Endothelial cell of umbilical vein (primary cell): Measurements from ENCODE around the gene ITSN1. TPM values are rescaled to one million over a fixed set of nuclear protein-coding genes. Genes with fewer than 3 reads are reported as not detected.

Source experiments
- BruUV-seq: library from RNA; stranded (reverse); fragments of 400-500 nt; replicated peaks from 2 replicates; lab custom pipeline; 2021; lab: Mats Ljungman, UMichigan
- CTCF ChIA-PET: fragments of 300-600, 350-600 bp; sonication (Branson Sonifier 250); formaldehyde crosslinking; loops from one replicate; lab custom pipeline; 2021; ENCODE audit warnings: antibody characterized with exemption, inconsistent platforms; lab: Charles Lee
- POLR2A ChIA-PET: fragments of 300-600, 350-600 bp; sonication (Branson Sonifier 250); formaldehyde crosslinking; loops from one replicate; lab custom pipeline; 2021; ENCODE audit warnings: antibody characterized with exemption, inconsistent platforms; lab: Charles Lee
- DNase-seq: peaks from one replicate; pipeline ENCODE4 v3.0.0-alpha.2; 2011; ENCODE audit warnings: low read depth, low spot score
- FAIRE-seq: peaks from 2 replicates; lab custom pipeline; 2011; peaks lifted over from hg19 to GRCh38; lab: Jason Lieb, UNC
- H2AFZ ChIP-seq: 2 replicates; pipeline ENCODE4 v1.6.0; 2012; ENCODE audit warnings: low read depth, low read length, control low read depth, inconsistent platforms
- H3K27ac ChIP-seq: 2 replicates; pipeline ENCODE4 v1.5.1; 2011; ENCODE audit warnings: low read depth, mild to moderate bottlenecking, control low read depth, low read length, moderate library complexity; ENCODE audit not compliant: insufficient read depth
- H3K27me3 ChIP-seq, 2 experiments: 2 replicates each; pipeline versions ENCODE4 v1.6.0 to v1.6.1; 2011; ENCODE audit warnings: low read length in 2 of 2, mixed read lengths in 1 of 2; ENCODE audit not compliant: control insufficient read depth in 2 of 2, insufficient read depth in 2 of 2
- H3K36me3 ChIP-seq, 2 experiments: 2 replicates in 1 of 2; 3 replicates in 1 of 2; pipeline ENCODE4 v1.5.1; 2011; ENCODE audit warnings: low read length in 2 of 2, mild to moderate bottlenecking in 1 of 2, moderate library complexity in 1 of 2; ENCODE audit not compliant: control insufficient read depth in 2 of 2, insufficient read depth in 2 of 2; ENCODE audit errors: extremely low read depth in 1 of 2
- H3K4me1 ChIP-seq: 3 replicates; pipeline ENCODE4 v1.5.1; 2011; ENCODE audit warnings: mild to moderate bottlenecking, low read length; ENCODE audit not compliant: control insufficient read depth, insufficient read depth; ENCODE audit errors: extremely low read depth
- H3K4me2 ChIP-seq: 2 replicates; pipeline ENCODE4 v1.6.1; 2011; ENCODE audit warnings: low read length, control low read depth, mixed read lengths; ENCODE audit not compliant: insufficient read depth
- H3K4me3 ChIP-seq, 3 experiments: fragments of 200-600 bp in 1 of 3; sonication (generic), shearing (Covaris generic) in 1 of 3; replicated peaks in 1 of 3; 2 replicates each; pipeline ENCODE4 v1.5.1; 2011 to 2016; ENCODE audit warnings: control low read depth in 3 of 3, low read length in 3 of 3, mild to moderate bottlenecking in 2 of 3, inconsistent platforms in 1 of 3, low read depth in 1 of 3, moderate library complexity in 1 of 3; ENCODE audit not compliant: insufficient read depth in 1 of 3
- H3K79me2 ChIP-seq: 2 replicates; pipeline ENCODE4 v1.6.0; 2012; ENCODE audit warnings: low read length, inconsistent platforms; ENCODE audit not compliant: control insufficient read depth, insufficient read depth
- H3K9ac ChIP-seq: replicated peaks from 2 replicates; pipeline ENCODE3; 2011; ENCODE audit warnings: low read length, control low read depth; ENCODE audit not compliant: insufficient read depth; ENCODE audit errors: extremely low read depth
- H3K9me1 ChIP-seq: replicated peaks from 3 replicates; pipeline ENCODE4 v1.6.0; 2011; ENCODE audit warnings: mild to moderate bottlenecking, low read length; ENCODE audit not compliant: control insufficient read depth, insufficient read depth; ENCODE audit errors: extremely low read depth
- H3K9me3 ChIP-seq: replicated peaks from 2 replicates; pipeline ENCODE4 v1.5.1; 2012; ENCODE audit warnings: low read length, inconsistent platforms; ENCODE audit not compliant: control insufficient read depth, insufficient read depth
- H4K20me1 ChIP-seq: replicated peaks from 2 replicates; pipeline ENCODE3; 2011; ENCODE audit warnings: mild to moderate bottlenecking, low read length; ENCODE audit not compliant: control insufficient read depth, insufficient read depth; ENCODE audit errors: extremely low read depth
- CTCF ChIP-seq, 2 donors: IDR thresholded peaks; 1 replicate in 1 of 2; 2 replicates in 1 of 2; pipeline ENCODE4 v1.5.1; 2011; ENCODE audit warnings: low read length in 2 of 2, mild to moderate bottlenecking in 2 of 2, moderate library complexity in 2 of 2, control low read depth in 1 of 2, inconsistent platforms in 1 of 2, low read depth in 1 of 2; ENCODE audit not compliant: insufficient read depth in 1 of 2; ENCODE audit errors: extremely low read depth in 1 of 2
- EZH2 ChIP-seq: IDR thresholded peaks from 2 replicates; pipeline ENCODE4 v1.6.1; 2012; ENCODE audit warnings: borderline replicate concordance, low read depth, mild to moderate bottlenecking, moderate library complexity, low read length, inconsistent platforms; ENCODE audit not compliant: severe bottlenecking
- FOS ChIP-seq: IDR thresholded peaks from 2 replicates; pipeline ENCODE4 v1.6.1; 2011; ENCODE audit warnings: mild to moderate bottlenecking, low read length, moderate library complexity, borderline replicate concordance; ENCODE audit not compliant: insufficient read depth
- GATA2 ChIP-seq: IDR thresholded peaks from 2 replicates; pipeline ENCODE4 v1.7.0; 2011; ENCODE audit warnings: low read depth, mild to moderate bottlenecking, moderate library complexity, mixed read lengths, low read length; ENCODE audit not compliant: insufficient read length, insufficient read depth
- JUN ChIP-seq: IDR thresholded peaks from 2 replicates; pipeline ENCODE4 v1.6.1; 2011; ENCODE audit warnings: borderline replicate concordance, low read depth; ENCODE audit not compliant: insufficient read length, insufficient read depth
- MAX ChIP-seq: IDR thresholded peaks from 2 replicates; pipeline ENCODE4 v1.6.1; 2011; ENCODE audit not compliant: insufficient read depth, insufficient read length
- MYC ChIP-seq: IDR thresholded peaks from one replicate; pipeline ENCODE4 v1.6.1; 2011; ENCODE audit warnings: mild to moderate bottlenecking, low read depth, low read length
- POLR2A ChIP-seq: IDR thresholded peaks from 2 replicates; pipeline ENCODE4 v1.6.1; 2012; ENCODE audit warnings: low read depth, mild to moderate bottlenecking, control low read depth, low read length
- POLR2AphosphoS5 ChIP-seq: IDR thresholded peaks from 2 replicates; pipeline ENCODE4 v1.6.1; 2012; ENCODE audit warnings: low read depth, mild to moderate bottlenecking, control low read depth, low read length, moderate library complexity; ENCODE audit not compliant: insufficient read depth
- dilution Hi-C: fragments of 300-500 bp; cut with MboI; formaldehyde crosslinking; loops from one replicate; pipeline ENCODE4 v1.15.0; 2019; ENCODE audit warnings: low sequenced_read_pairs; ENCODE audit not compliant: extremely low pct_ligation_motif_present
- intact Hi-C: fragments of 100-400 bp; cut with micrococcal nuclease; formaldehyde crosslinking; loops from one replicate; pipeline ENCODE4 v1.10.0; 2022
- polyA plus RNA-seq, 4 experiments: library from polyadenylated mRNA; depleted of rRNA in 3 of 4; stranded (reverse) in 3 of 4; unstranded in 1 of 4; fragments of >200 nt; gene quantifications; 2 replicates each; pipeline versions ENCODE4 v1.2.1 to v1.2.3, GENCODE V29; 2011 to 2012; ENCODE audit warnings: missing spikeins in 1 of 4
- total RNA-seq: library from RNA; stranded (reverse); gene quantifications from 2 replicates; pipeline ENCODE4 v1.2.3, GENCODE V29; 2021

Gene ITSN1
- total and polyA plus RNA-seq, 2 donors (not counting 3 experiments of a cell fraction or from before 2014, with no cell fraction given): 72.2 to 86.8 TPM

- Histone ChIP-seq H3K4me2 (no peak overlapping the region), H3K9me3 (no peaks in the 10 kb centered on the region), H3K4me1 (no peaks in the 10 kb centered on the region), H3K27ac (no peak overlapping the region), H4K20me1 (no peaks in the 10 kb centered on the region), H2AFZ (no peak overlapping the region), H3K79me2 (no peaks in the 10 kb centered on the region), H3K9me1 (no peaks in the 10 kb centered on the region), H3K9ac (no peak overlapping the region), H3K27me3 (no peaks in the 10 kb centered on the region), H3K4me3 (no peak overlapping the region), H3K36me3 (peaks cover 9 to 14% of the 10 kb centered on the region in 2 experiments)
- TF ChIP-seq POLR2AphosphoS5 (no peak), FOS (no peak), MYC (no peak), CTCF (IDR thresholded peaks at IDR 0.05; ENCODE audit: extremely low read depth in 1 of 2, insufficient read depth in 1 of 2, low read depth in 1 of 2, low read length in 2 of 2) (no peak), JUN (no peak), GATA2 (no peak), EZH2 (no peak), POLR2A (no peak), MAX (no peak)
- intact Hi-C loops (no loop called here), dilution Hi-C loops (no loop called here)
- ChIA-PET POLR2A (no interaction called here), CTCF (interaction anchor here (1.1 to 2.5 kb wide), 2 partner anchors 53 to 232 kb away, joined by 3 to 7 read pairs; no protein-coding TSS in a partner anchor)
- no TSS peak for BruUV-seq
- no peak for DNase-seq
- no peak for FAIRE-seq
These were observed 199.3 kb downstream of the ITSN1 start for GRCh38 chr21:33841561-33841960.
